ENCODE results near the gene HS2ST1.

HS2ST1 gene

GRCh38 chr1:87136607-87137341, 222.3 kb downstream of the HS2ST1 start:
- DNase-seq (ENCODE audit: low read depth in 3 of 3), result no peak

GRCh38 chr1:87137342-87137739, 222.9 kb downstream of the HS2ST1 start:
- DNase-seq (ENCODE audit: low read depth in 3 of 3), result no peak

- no peak for DNase-seq (ENCODE audit: low read depth in 3 of 3)
Measured at GRCh38 chr1:87140831-87141540, 226.6 kb downstream of the HS2ST1 start.

GRCh38 chr1:87141556-87141955, 227.1 kb downstream of the HS2ST1 start:
- DNase-seq (ENCODE audit: low read depth in 3 of 3), result no peak

GRCh38 chr1:87143413-87144135, 229.1 kb downstream of the HS2ST1 start:
- DNase-seq (ENCODE audit: low read depth in 3 of 3), result no peak

- DNase-seq (ENCODE audit: low read depth in 3 of 3), result no peak
Measured at GRCh38 chr1:87144316-87144895, 230.0 kb downstream of the HS2ST1 start.

- DNase-seq (ENCODE audit: low read depth in 3 of 3), result no peak
Measured at GRCh38 chr1:87144981-87145380, 230.5 kb downstream of the HS2ST1 start.

GRCh38 chr1:87146538-87146937, 232.1 kb downstream of the HS2ST1 start:
- no peak for DNase-seq (ENCODE audit: low read depth in 3 of 3)

- no peak for DNase-seq (ENCODE audit: low read depth in 3 of 3)
Measured at GRCh38 chr1:87146986-87147385, 232.6 kb downstream of the HS2ST1 start.

GRCh38 chr1:87147851-87148250, 233.4 kb downstream of the HS2ST1 start:
- DNase-seq (ENCODE audit: low read depth in 3 of 3), result no peak

GRCh38 chr1:87148661-87149060, 234.2 kb downstream of the HS2ST1 start:
- DNase-seq (ENCODE audit: low read depth in 3 of 3), result no peak

GRCh38 chr1:87149241-87150041, 235.0 kb downstream of the HS2ST1 start:
- DNase-seq (ENCODE audit: low read depth in 3 of 3), result no peak

GRCh38 chr1:87150143-87150542, 235.7 kb downstream of the HS2ST1 start:
- DNase-seq (ENCODE audit: low read depth in 3 of 3), result no peak

GRCh38 chr1:87151500-87152421, 237.3 kb downstream of the HS2ST1 start:
- DNase-seq (ENCODE audit: low read depth in 3 of 3), result peak in 2 of 3 donors; percentile 8 to 20

- DNase-seq (ENCODE audit: low read depth in 3 of 3), result no peak
Measured at GRCh38 chr1:87154384-87154783, 239.9 kb downstream of the HS2ST1 start.

- no peak for DNase-seq (ENCODE audit: low read depth in 3 of 3)
Measured at GRCh38 chr1:87155170-87155569, 240.7 kb downstream of the HS2ST1 start.

GRCh38 chr1:87155648-87156047, 241.2 kb downstream of the HS2ST1 start:
- no peak for DNase-seq (ENCODE audit: low read depth in 3 of 3)

- DNase-seq (ENCODE audit: low read depth in 3 of 3), result no peak
Measured at GRCh38 chr1:87156124-87156523, 241.7 kb downstream of the HS2ST1 start.

GRCh38 chr1:87159378-87159915, 245.0 kb downstream of the HS2ST1 start:
- no peak for DNase-seq (ENCODE audit: low read depth in 3 of 3)

Measured in stimulated activated CD4-positive, alpha-beta T cell treated with anti-CD3 and anti-CD28 coated beads, TNF-alpha, amount 100 ng/mL, for 48 hours (primary cell).